Ascending aorta (tissue), 2 donors: ENCODE data around the gene PLXNA2. TPM values are rescaled to one million over a fixed set of nuclear protein-coding genes. Genes with fewer than 3 reads are reported as not detected.

ENCODE experiments used
- DNase-seq, 2 donors: peaks; one replicate each; pipeline ENCODE4 v3.0.0-alpha.2; 2019; ENCODE audit warnings: low spot score in 2 of 2
- H3K27ac ChIP-seq, 2 donors: fragments of 200-600 bp; sonication (generic); one replicate each; pipeline ENCODE4 v1.5.1; 2016 to 2017; ENCODE audit warnings: mild to moderate bottlenecking in 1 of 2
- H3K27me3 ChIP-seq: fragments of 200-600 bp; sonication (generic); one replicate; pipeline ENCODE4 v1.5.1; 2017
- H3K36me3 ChIP-seq, 2 donors: fragments of 200-600 bp; sonication (generic); one replicate each; pipeline ENCODE4 v1.5.1; 2016
- H3K4me1 ChIP-seq, 2 donors: fragments of 200-600 bp; sonication (generic); one replicate each; pipeline ENCODE4 v1.5.1; 2016 to 2017; ENCODE audit warnings: mild to moderate bottlenecking in 1 of 2
- H3K4me3 ChIP-seq, 2 donors: fragments of 200-600 bp; sonication (generic); one replicate each; pipeline ENCODE4 v1.5.1; 2016 to 2017; ENCODE audit warnings: mild to moderate bottlenecking in 1 of 2
- H3K9me3 ChIP-seq, 2 donors: fragments of 200-600 bp; sonication (generic); one replicate each; pipeline ENCODE4 v1.5.1; 2016
- CTCF ChIP-seq, 3 experiments: fragments of 200-600 bp in 2 of 3; fragments of 450-650 bp in 1 of 3; sonication (generic) in 2 of 3; IDR thresholded peaks; one replicate each; pipeline ENCODE4 v1.5.1; 2016 to 2019; ENCODE audit warnings: antibody characterized with exemption in 3 of 3, mild to moderate bottlenecking in 1 of 3, moderate library complexity in 1 of 3
- intact Hi-C: fragments of 100-400 bp; cut with DNase I; formaldehyde crosslinking; loops from one replicate; pipeline ENCODE4 v1.15.1; 2023
- total RNA-seq: library from RNA; depleted of rRNA; stranded (reverse); fragments of >200 nt; gene quantifications from one replicate; pipeline ENCODE4 v1.1.0, GENCODE V29; 2016

Gene PLXNA2
- total RNA-seq, 1 donor from 2014 or later: 33.0 TPM

DNA sequence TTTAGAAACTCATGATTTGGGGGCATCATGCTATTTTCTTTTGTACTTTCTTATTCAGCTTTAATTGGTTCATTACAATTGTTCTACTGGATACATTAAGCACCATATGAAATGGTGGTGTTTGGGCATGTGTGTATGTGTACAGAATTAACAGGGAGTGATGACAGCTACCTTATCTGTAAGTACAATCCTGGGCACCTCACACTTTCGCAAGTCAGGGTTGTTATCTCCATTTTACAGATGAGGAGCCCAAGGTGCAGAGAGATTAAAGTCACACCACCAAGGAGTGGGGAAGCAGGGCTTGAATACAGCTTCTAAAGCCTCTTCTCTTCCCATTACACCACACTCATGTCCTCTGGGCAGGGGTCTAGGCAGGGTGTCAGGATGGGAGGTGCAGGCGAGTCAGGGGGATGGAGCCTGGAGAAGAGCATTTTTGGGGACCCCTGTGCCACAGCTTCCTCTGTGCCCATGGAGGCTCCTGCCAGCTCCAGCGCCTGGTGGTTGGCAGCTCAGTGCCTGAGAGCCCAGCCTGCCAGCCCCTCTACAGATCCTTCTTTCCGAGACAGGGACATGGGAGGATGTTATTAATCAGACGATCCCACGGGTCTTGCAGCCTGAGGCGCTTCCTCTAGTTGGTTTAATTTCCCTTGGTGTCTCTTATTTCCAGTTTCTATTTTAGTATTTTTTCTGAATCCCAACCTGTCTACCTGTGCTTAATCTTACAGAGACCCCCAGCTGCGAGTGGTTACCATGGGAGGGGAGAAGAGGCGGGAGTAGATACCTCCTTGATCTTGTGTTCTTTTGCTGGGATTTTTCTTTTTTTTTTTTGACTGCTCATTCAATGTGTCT is 207.0 kb downstream of the PLXNA2 start:
- no peaks in the 10 kb centered on the region for H3K4me1 ChIP-seq
- intact Hi-C loops: no loop called here
- H3K36me3 ChIP-seq: peaks cover 71 to 96% of the 10 kb centered on the region in 2 donors
- DNase-seq: no peak
- no peak overlapping the region for H3K4me3 ChIP-seq
- H3K9me3 ChIP-seq: no peaks in the 10 kb centered on the region
- no peaks in the 10 kb centered on the region for H3K27me3 ChIP-seq
- TF ChIP-seq CTCF (IDR thresholded peaks at IDR 0.05): no peak
- no peak overlapping the region for H3K27ac ChIP-seq

- DNase-seq: no peak
- no peak overlapping the region for H3K27ac ChIP-seq
- intact Hi-C loops: no loop called here
- no peaks in the 10 kb centered on the region for H3K27me3 ChIP-seq
- TF ChIP-seq CTCF (IDR thresholded peaks at IDR 0.05): no peak
- H3K36me3 ChIP-seq: peaks cover 62 to 96% of the 10 kb centered on the region in 2 donors
- no peak overlapping the region for H3K4me3 ChIP-seq
- H3K9me3 ChIP-seq: no peaks in the 10 kb centered on the region
- peaks cover 3 to 8% of the 10 kb centered on the region in 2 donors for H3K4me1 ChIP-seq
These were observed 207.9 kb downstream of the PLXNA2 start for GRCh38 chr1:208036106-208036808.

DNA sequence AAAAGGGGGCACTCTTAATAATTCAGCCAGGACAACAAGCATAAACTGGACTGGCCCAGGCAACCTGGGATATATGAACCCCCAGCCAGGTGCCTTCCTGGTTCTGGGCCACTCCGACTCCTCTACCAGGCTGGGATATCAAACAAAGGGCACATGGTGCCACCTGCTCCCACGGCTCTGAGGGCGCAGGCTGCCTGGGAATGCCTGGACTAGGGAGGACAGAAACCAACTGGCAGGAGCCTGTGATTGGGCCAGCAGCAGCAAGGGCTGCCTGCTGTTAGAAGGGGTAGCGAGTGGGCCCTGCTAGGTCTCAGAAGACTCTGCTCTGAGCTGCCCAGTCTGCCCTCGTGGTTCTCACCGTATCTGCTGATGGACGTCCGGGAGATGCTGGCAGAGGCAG is 210.0 kb downstream of the PLXNA2 start:
- Histone ChIP-seq H3K36me3 (peaks cover 40 to 77% of the 10 kb centered on the region in 2 donors), H3K27me3 (no peaks in the 10 kb centered on the region), H3K4me1 (peaks cover 7 to 28% of the 10 kb centered on the region in 2 donors), H3K27ac (no peak overlapping the region), H3K4me3 (no peak overlapping the region), H3K9me3 (no peaks in the 10 kb centered on the region)
- peak in 1 of 2 donors; percentile 48 for DNase-seq
- intact Hi-C loops: no loop called here
- TF ChIP-seq CTCF (IDR thresholded peaks at IDR 0.05): no peak

DNA sequence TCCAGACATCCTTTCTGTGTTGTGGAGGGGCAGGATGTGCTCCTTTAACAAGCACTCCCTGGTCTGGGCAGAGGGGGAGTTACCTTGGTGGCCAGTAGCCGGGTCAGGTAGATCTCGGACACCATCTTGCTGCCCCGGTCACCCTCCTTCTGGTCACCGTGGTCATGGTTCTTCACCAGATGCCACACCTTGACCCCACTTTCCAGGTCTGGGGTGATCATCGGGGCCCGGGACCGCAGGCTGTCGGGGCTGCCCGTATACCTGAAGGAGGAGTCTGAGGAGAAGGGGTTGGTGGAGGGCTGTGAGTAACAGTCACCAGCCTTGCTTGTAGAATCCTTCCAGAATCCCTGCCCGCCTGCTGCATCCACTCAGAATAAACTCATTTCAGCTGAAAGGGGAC is 210.9 kb downstream of the PLXNA2 start:
- TF ChIP-seq CTCF (IDR thresholded peaks at IDR 0.05): no peak
- intact Hi-C loops: no loop called here
- no peak overlapping the region for H3K4me3 ChIP-seq
- no peaks in the 10 kb centered on the region for H3K27me3 ChIP-seq
- H3K36me3 ChIP-seq: peaks cover 31 to 74% of the 10 kb centered on the region in 2 donors
- no peak overlapping the region for H3K27ac ChIP-seq
- H3K9me3 ChIP-seq: no peaks in the 10 kb centered on the region
- no peak for DNase-seq
- H3K4me1 ChIP-seq: peaks cover 7 to 30% of the 10 kb centered on the region in 2 donors

DNA sequence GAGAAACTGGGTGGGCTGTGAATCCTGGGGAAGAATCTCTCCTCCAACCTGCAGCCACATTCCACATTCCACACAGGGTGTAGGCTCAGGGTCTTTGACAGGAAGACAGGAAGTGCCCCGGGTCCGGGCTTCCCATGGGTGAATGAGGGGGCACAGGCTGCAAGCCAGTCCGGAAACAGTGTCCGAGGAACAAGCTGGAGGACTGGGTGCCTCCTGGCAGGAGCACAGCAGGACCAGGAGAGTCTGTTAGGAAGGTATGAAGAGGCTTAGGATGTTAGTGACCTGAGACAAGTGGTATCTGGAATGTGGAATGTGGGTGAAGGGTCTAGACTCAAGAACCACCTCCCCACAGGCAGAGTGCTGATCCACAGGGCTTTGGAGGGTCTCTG is 212.3 kb downstream of the PLXNA2 start:
- intact Hi-C loops: loop anchor here (2.0 kb wide), 1 partner anchor 15 kb away; no protein-coding TSS in a partner anchor
- Histone ChIP-seq H3K36me3 (peaks cover 24 to 73% of the 10 kb centered on the region in 2 donors), H3K4me3 (no peak overlapping the region), H3K27ac (peak overlapping the region in 1 of 2 donors; percentile 39), H3K4me1 (peaks cover 7 to 30% of the 10 kb centered on the region in 2 donors), H3K9me3 (no peaks in the 10 kb centered on the region), H3K27me3 (no peaks in the 10 kb centered on the region)
- no peak for TF ChIP-seq CTCF (IDR thresholded peaks at IDR 0.05)
- DNase-seq: no peak
